Mammary epithelial cell (primary cell): ENCODE results near the gene MATN1.

Experiments
- EZH2 ChIP-seq: IDR thresholded peaks from 2 replicates; pipeline ENCODE4 v1.6.1; 2012; ENCODE audit warnings: low read length, inconsistent platforms, borderline replicate concordance
- TF ChIP-seq, protein P1 (sequence below), 2 donors: IDR thresholded peaks in 1 of 2; conservative IDR thresholded peaks in 1 of 2; 2 replicates each; pipeline ENCODE4 v1.5.1; 2011 to 2012; ENCODE audit warnings: inconsistent platforms in 2 of 2, low read length in 2 of 2, mild to moderate bottlenecking in 2 of 2, control low read depth in 1 of 2, low read depth in 1 of 2; ENCODE audit not compliant: insufficient read depth in 1 of 2; ENCODE audit errors: extremely low read depth in 1 of 2

DNA sequence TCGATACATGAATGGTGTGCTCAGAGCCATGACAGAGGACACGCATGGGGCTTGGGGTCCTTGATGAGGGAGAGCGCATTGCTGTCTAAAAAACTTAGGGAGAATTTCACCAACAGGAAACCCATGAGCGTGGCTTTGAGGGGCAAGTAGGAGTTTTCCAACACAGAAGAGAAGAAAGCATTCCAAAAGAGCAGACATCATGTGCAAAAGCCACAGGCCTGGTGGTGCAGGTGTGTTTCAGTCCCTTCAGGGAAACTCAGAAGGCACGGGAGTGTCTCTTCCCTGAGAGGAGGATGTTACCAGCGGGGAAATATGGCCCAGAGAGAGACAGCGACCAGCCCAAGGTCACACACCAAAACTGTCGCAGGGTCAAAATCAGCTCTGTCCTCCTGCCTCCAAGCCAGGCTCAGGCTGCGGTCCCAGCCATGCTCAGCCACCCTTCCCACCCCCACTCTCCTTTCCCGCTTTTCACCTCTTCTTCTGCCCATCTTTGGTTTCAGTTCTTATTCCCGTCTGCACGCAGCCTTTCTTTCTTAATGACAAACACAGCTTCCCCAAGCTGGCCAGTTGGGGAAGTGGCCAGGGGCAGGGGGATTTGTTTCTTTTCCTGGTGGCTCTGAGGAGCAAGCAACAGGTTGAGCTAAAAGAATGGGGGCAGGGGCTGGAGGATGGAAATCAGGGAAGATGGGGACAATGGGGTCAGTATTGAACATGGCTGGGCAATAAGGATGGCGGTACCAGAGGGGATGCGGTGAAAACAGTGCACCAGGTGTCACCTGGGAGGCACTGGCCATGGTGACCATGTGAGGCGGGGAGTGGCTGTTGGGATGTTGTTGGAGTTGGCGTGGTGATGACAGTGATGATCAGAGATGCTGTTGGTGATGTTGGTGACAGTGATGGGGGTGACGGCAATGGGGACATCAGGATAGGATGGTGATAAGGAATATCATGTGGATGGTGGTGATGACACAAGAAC, 23.9 kb upstream of the MATN1 start:
- TF ChIP-seq EZH2, result no peak
- TF ChIP-seq, protein P1, sequence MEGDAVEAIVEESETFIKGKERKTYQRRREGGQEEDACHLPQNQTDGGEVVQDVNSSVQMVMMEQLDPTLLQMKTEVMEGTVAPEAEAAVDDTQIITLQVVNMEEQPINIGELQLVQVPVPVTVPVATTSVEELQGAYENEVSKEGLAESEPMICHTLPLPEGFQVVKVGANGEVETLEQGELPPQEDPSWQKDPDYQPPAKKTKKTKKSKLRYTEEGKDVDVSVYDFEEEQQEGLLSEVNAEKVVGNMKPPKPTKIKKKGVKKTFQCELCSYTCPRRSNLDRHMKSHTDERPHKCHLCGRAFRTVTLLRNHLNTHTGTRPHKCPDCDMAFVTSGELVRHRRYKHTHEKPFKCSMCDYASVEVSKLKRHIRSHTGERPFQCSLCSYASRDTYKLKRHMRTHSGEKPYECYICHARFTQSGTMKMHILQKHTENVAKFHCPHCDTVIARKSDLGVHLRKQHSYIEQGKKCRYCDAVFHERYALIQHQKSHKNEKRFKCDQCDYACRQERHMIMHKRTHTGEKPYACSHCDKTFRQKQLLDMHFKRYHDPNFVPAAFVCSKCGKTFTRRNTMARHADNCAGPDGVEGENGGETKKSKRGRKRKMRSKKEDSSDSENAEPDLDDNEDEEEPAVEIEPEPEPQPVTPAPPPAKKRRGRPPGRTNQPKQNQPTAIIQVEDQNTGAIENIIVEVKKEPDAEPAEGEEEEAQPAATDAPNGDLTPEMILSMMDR (conservative IDR thresholded peaks at IDR 0.05 in 1 of 2, IDR thresholded peaks at IDR 0.05 in 1 of 2; ENCODE audit: extremely low read depth in 1 of 2, insufficient read depth in 1 of 2, low read depth in 1 of 2, low read length in 2 of 2), result no peak
